Amniotic stem cell (primary cell): ENCODE measurements around the gene STXBP6.
"Not testable (repeated sequence)": the region's sequence is repeated elsewhere in the genome, so short reads cannot be mapped to it uniquely, and the experiment has no call there.

Experiments used
- DNase-seq: peaks from one replicate; lab custom pipeline; 2025; lab: John Stamatoyannopoulos, UW

STXBP6 gene

DNA sequence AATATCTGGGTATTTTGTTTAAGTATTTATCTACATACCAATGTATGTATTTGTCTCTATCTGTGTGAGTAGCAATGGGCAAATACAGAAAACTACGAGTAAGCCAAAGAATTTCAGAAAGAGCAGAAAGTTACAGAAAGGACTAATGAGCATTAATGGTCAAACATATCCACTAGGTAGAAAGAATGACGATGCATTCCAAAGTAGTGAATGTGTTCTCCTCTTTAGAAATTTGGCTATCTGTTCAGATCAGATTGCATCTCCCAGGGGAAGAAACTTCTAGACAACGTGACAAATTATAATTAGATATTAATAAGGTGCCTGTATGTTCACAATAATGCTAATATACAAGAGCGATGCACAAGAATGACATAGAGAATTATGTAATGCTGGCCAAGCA, 221.5 kb downstream of the STXBP6 start:
- DNase-seq = no peak

DNA sequence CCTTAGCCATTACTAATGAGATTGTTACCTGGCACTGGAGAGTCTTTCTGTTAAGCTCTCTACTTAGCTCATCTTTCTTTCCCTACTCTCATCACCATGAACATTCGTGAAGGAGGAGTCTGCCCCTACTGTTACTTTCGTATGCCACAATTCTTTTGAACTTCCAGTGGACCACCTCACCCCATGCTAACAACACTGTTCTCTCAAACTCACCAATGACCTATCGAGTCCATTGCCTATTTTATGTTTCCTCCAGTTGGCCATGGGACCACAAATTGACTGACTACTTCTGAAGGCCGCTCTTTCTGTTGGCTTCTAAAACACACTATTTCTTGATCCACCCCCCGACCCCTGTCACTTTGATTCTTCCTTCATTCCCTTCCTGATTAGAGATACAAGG, 223.6 kb downstream of the STXBP6 start:
- no peak for DNase-seq

DNA sequence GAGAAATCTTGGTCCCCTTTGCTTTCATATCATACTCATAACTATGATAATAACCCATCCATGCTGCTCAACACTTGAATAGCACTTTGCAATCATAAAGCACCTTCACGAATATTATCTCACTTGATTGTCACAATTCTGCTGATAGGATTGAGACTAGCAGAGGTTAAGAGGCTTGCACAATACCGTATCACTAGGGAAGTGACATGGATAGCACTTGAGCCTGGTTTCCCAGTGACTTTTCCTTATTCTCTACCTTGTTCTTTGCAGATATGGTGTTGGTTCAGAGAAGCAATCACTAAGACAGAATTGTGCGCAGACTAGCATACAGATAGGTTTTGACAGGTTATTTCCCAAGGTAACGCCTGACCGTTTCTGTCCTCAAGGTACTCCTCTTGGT, 229.3 kb downstream of the STXBP6 start:
- DNase-seq = no peak

DNA sequence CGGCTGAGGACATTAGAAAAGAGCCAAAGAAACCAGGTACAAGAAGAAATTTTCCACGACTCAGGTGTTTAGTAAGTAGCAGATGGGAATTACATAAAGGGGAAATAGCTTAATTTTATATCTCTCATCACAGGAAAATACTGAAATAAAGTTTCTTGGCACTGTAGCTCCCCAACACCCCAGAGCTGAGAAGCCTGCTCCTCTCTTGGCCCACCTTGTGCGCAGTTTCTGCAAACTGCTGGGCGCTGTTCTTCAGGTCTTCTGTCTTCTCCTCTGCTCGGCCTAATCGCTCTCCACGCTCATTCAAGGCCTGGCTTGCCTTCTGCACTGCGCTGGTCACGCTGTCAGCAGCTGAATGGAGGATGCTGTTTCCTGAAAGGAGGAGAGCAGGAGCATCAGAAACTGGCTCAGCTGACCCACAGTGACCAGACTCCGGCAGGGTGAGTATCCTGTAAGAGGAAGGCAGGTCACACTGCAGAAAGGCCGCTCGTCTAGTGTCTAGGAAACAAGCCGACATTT, 231.1 kb downstream of the STXBP6 start:
- no peak for DNase-seq

DNA sequence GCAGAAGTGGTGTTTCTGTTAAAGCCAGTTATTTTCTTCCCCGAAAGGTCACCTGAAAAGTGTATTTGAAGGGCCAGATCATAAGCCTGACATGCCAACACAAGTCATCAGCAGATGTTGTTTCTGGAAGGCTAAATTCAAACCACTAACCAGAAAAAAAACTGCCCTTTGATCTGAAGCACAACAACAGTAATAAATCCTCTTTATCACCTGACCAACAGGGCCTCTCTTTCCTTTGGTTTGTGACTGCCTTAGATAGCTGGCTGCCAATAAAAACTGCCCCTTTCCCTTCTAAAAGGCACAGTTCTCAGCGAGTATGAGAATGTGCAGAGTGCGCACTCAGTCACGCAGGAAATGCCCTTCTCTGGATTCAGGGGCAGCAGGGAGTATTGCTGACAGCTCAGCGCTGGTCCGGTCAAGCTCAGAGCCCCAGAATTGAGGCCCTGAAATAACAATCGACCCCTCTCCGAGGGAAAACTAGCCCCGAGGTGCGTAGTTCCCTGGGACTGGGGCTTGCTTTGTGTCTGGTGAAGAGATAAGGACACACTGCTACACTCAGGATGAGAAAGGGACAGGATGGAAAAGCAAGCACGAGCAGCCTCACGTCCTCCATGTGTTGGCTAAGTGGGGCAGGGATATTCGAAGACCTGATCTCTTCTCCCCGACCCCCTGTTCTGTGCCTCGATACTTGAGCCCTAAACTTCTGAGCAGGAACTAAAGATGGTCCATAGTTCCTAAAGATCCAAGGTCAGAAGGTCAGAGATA, 231.7 kb downstream of the STXBP6 start:
- no peak for DNase-seq

DNA sequence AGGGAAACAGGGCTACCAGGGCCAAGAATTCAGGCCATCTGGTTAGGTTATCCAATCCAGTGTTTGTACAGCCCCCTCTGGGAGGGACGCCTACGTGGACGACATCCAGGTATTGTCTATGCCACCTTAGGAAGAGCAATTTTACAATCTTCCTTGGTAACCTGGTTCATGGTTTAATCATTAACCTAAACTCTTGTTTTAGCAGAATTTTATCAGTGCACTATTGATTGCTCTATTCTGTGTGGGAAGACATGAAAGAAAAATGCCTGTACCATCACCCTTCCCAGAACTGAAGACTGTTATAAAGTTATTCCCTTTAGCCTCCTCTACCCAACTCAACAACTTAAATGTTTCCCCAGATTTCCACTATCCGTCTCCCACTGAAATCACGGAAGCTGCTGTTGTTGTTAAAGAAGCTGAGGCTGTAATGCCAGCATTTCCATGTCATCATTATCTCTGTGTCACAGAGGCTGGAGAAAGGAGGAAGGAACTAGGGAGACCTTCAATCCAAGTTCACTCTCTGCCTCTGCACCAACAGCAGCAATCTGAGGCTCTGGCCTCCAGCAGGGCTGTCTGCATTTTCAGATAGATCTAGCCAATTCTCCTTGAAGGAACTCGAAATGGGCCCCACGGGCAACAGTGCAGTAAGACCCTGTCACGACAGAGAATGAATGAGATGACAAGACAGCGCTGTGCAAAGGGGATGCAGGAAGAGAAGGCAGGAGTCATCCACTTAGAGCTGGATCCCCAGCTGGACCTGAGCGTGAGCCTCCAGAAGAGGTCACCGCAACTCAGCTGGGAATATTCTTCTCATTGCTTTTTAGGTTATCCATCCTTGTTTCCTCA, 232.5 kb downstream of the STXBP6 start:
- DNase-seq = no peak

DNA sequence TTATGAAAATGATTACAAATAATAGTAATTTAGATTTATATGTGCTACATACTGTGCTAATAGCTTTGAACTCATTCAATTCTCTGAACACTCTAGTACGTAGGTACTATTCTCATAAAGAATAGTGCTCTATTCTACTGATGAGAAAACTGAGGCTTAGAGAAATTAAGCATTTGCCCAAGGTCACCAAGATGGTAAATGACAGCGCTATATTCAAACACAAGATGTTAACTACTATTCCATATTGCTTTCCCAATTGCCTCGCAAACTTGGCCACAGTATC, 233.1 kb downstream of the STXBP6 start:
- no peak for DNase-seq

DNA sequence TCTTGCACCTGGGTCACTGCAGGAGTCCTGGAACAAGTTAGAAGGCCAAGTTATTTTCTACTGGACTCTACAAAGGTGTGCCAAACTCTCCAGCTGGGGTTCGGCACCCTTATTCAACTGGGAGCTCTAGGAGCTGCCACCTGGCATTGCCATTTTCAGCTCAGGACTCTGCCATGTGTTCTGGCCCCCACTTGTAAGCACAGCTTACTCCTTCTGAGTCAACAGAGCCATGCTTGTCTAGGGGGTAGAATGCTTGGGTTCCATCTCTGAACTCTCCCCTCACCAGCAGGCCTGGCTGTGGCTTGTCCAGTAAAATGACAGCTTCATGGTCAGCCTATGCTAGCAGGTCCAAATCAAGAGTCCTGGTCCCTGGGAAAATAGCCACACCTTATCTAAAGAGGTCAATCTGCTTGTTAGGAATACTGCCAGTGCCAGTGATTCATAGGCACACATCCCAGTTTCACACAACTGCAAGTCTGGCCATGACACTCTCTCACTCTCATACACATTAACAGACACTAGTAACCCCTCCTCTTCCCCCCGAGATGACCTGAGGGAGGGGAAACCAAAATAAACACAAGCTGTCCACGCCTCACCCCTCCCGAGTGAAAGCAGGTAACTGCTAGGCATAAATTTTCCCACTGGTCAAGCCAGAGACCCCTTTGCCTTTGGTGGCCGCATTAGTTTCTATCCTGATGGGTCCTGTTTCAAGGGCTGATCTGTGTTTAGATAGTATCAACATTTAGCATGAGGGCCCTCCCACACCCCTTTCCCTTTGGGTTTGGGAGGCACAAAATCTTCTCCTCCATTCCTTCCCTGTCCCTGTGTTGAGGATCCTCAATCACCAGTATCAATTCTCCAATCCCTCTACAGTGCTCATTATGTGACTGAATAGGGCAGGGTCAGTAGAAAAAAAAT, 233.7 kb downstream of the STXBP6 start:
- no peak for DNase-seq

DNA sequence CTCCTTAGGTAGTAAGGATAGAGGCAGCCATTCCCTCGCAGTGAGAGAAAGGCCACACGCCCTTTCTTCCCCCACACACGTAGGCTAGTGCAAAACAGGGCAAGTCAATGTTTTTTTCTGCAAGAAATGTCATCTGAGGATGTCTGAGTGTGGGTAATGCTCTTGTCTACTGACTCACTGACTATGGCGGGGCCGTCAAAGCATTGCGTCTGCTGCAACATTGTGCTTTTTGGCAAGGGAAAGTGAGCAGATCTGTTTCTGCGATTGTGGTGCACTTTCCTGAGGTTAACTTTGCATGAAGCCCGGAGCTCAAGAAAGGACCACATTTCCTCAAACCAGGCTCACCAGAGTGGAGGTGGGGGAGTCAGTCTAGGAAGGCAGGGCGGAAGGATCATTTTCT, 234.4 kb downstream of the STXBP6 start:
- DNase-seq = no peak

DNA sequence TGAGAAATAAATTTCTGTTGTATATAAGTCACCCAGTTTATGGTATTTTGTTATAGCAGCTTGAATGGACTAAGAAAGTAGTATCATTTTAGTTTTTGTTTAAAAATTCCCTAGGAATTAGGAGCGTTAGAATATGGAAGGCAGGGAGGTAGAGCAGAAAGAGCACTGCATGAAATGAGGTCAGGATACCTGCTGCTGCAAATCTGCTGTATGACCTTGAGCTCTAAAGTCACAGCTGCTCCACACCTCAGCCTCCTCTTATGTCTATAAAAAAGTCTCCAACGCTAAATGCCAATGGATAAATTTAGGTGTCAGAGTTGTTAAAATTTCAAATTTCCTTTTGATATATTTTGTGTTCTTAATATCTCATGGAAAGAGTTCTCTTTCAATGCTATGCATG, 235.0 kb downstream of the STXBP6 start:
- no peak for DNase-seq

DNA sequence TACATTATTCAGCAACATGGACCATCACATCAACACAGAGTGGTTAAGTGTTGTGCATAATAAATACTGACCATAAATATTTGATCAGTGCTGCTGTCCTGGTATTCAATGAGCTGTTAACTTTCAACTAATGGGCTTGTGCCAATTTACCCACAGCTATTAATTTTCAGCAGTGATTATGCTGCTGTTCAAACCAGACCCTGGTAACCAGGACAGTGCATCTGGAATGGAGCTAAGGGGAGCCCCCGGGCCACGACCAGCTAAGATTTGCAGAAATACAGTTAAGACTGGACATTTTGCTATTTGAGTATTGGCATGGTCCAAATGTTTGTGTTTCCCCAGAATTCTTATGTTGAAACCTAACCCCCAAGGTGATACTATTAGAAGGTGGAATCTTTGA, 235.6 kb downstream of the STXBP6 start:
- DNase-seq = no peak

DNA sequence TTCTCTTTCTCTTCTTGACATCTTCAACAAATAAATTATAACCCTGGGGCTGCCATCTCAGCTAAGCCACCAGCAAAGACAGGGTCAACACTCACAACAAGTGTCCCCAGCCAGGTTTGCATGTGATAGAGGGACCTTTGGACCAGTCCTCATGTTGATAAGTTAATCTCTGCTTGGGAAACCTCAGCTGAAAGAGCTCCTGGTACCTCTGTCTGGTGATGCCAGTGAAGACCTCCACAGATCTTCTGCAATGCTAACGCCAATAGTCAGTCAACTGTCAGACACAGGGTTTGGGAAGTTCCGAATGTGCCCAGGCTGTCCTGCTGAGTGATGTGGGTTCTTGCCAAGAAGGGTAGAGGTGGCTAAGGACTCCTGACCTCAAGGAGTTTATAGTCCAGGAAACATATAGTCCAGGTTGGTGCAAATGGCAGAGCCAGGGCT, 236.1 kb downstream of the STXBP6 start:
- DNase-seq = no peak

DNA sequence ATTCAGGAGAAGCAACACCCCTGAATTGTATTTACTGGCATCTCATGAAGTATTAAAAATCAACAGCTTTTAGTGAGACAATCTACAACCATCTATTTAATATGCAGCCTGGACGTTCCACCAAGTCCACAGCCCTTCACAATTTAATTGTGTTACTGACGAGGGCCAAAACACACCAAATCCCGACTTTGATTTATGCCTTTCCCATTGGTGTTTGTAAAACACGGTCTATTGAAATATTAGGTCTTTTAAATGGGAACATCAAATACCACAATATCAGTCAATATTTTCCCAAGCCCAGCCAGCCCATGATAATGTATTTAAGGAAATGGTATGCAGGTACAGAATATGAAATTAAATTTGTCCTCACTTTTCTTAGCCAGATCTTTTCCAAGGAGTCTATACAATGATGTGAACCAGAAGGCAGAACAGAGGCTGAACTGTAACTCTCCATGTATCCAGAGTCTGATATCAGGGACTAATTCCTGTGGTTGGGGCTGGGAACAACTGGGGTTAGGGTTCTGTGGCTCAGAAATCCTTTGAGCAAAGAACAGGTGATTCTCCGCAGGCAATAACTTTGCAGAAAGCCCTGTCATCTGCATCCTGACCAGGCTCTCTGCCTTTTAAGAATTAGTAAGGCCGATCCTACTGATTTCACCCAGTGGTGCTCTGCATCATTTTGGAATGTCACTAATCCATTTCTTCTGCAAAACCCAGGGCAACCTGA, 236.7 kb downstream of the STXBP6 start:
- no peak for DNase-seq

DNA sequence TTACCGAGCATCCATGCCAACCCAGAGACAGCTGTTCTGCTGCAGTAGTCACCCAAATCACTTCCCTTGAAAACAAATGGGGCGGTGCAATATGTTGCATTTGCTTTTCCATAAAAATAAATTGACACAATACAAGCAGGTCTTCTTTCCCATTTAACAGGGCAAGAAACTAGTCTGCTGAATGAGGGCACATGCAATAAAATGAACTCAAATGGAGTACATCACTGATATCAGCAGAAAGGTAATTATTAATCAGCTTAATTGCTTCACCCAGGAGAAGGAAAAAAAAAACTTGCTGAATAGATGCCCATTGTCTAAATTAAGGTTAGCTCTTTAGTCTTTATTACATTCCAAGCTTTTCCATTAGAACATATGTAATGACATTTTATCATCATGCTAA, 240.8 kb downstream of the STXBP6 start:
- no peak for DNase-seq

DNA sequence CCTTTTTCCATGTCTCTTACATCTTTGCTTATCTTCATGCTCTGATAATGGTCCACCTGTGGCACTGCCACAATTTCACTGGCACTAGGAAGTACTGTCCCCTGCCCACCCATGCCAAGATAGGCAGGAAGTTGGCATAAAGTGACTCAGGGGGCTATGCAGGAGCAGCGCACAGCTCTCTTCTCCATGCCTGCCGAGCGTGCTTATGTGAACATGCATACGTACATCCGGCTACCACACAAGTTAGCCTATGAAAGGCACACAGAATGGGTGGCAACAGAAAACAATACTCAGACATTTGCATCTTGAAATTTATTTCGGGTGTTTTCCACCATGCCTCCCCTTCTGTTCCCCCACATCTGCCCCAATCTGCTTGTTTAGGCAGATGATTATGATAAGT, 241.5 kb downstream of the STXBP6 start:
- no peak for DNase-seq

DNA sequence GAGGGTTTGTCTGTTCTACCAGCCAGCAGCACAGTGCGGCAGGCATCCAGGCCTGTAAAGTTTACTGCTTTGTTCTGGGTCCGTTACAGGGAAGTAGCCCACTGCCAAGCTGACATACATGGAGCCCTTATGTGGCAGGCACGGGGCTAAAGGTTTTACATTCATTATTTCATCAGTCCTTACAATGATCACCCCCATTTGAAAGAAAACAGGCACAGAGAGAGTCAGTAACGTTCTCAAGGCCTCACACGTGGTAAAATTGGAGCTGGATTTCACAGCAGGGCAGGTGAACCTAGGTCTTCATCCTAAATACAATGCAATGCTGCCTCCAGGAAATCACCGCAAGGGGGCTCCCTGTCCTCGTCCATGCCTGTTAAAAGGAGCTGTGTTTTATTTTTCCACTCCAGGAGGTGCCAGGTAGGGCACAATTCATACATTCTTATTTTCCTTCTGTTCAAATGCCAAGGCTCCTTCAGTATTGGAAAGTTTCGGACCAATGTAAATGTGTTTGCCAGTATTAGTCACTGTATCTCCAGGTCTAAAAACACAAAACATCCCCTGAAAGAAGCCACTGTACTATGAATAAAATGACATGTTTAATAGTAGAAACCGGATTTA, 243.8 kb downstream of the STXBP6 start:
- peak; percentile 39 for DNase-seq

DNA sequence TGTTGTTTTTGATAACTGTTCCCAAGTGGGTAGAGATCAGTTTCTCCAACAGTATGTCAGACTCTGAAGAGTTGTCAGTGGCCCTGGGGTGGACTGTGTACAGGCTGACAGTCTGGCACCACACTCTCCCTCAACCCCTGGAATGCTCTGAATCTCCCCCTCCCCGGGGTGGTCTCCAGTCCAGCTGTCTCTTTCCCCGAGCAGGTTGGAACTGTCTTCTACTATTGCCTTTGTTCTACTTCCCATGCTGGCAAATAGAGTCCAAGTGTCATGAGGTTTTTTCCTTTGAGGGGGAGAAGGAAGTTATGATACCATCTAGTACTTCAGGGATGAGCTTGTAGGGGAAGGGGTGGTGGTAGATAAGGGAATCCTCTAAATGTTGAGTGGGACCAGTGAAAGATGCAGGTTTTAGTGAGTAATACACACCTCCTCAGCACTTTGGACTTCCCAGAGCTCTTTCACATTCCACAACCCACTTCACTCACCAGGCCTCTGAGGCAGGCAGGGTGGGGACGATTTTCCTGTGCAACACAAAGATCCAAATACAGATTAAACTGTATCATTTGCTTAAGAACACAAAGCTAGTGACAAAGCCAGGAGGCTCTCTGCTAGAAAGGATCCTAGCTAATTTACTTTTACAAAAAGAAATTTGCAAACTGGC, 245.3 kb downstream of the STXBP6 start:
- no peak for DNase-seq

DNA sequence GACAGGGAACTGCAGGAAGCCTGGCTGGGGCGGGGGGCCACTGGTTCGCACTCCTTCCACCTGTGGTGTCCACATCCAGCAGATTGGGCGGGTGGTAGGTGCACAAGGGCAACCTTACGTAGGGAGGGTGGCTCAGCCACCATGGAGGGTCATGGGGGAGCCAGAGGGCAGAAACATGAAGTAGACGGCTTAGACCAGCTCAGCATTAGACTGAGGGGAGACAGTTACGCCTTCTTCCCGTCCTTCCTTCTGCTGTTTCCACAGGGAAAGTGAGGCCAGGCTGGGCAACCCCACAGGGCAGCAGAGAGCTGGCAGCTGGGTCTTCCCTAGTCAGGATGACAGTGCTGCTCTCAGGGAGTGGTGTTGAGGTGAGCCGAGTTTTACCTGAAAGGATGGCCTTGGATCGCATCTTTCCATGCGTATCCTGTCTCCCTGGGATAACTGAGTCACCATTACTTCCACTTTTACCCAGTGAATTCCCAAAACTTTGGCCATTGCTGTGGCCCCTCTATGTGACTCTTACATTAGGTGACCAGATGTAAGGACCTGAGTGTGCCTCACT, 245.9 kb downstream of the STXBP6 start:
- no peak for DNase-seq

DNA sequence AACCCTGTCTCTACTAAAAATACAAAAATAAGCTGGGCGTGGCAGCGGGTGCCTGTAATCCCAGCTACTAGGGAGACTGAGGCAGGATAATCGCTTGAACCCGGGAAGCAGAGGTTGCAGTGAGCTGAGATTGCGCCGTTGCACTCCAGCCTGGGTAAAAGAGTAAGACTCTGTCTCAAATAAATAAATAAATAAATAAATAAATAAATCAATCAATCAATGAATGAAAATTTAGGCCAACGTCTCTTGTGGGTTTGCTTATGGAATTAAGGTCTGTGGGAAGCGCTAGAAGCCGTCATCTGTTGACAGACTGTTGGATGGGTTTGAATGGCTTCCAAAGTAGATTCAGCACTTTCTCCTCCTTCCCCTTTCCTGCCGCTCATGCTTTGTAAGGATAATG, 246.5 kb downstream of the STXBP6 start:
- not testable (repeated sequence) for DNase-seq

DNA sequence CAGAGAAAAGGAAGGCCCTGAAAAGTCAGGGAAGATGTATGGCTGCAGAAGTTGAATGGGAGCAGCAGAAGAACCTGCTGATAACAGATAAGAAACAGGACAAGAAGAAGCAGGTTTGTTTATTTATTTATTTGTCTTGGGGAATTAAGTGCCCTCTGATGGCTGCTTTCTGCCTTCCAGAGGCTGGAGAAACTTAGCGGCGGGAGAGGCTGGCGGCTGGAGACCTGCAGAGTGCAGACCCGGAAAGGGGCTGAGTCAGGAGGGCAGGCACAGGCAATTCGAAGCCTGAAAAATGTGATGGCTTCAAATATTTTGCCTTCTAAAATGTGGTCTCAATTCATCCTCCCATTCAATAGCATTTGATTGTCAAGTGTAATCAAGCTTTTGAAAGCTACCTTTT, 247.7 kb downstream of the STXBP6 start:
- DNase-seq = no peak
